ENCODE results near the gene BRSK2.

The BRSK2 gene

GRCh38 chr11:1499261-1499890 is 109.6 kb downstream of the BRSK2 start:
- TF ChIP-seq CTCF (IDR thresholded peaks at IDR 0.05) (no peak), ZFX (IDR thresholded peaks at IDR 0.05; ENCODE audit: borderline replicate concordance) (no peak)
- no peak overlapping the region for H3K27ac ChIP-seq

- TF ChIP-seq ZFX (IDR thresholded peaks at IDR 0.05; ENCODE audit: borderline replicate concordance), result no peak
- TF ChIP-seq CTCF (IDR thresholded peaks at IDR 0.05), result no peak
- H3K27ac ChIP-seq, result no peak overlapping the region
Observed at GRCh38 chr11:1499899-1500298, 110.2 kb downstream of the BRSK2 start.

- H3K27ac ChIP-seq, result no peak overlapping the region
Observed at GRCh38 chr11:1500466-1501420, 111.0 kb downstream of the BRSK2 start.

GRCh38 chr11:1501421-1502167 is 111.9 kb downstream of the BRSK2 start:
- H3K27ac ChIP-seq, result no peak overlapping the region
- TF ChIP-seq ZFX (IDR thresholded peaks at IDR 0.05; ENCODE audit: borderline replicate concordance) (no peak), CTCF (IDR thresholded peaks at IDR 0.05) (no peak)

More at GRCh38 chr11:1500466-1501420, 111.0 kb downstream of the BRSK2 start:
- TF ChIP-seq CTCF (IDR thresholded peaks at IDR 0.05), result no peak
- TF ChIP-seq ZFX (IDR thresholded peaks at IDR 0.05; ENCODE audit: borderline replicate concordance), result no peak

- H3K27ac ChIP-seq, result no peak overlapping the region
- no peak for TF ChIP-seq ZFX (IDR thresholded peaks at IDR 0.05; ENCODE audit: borderline replicate concordance)
- TF ChIP-seq CTCF (IDR thresholded peaks at IDR 0.05), result no peak
Observed at GRCh38 chr11:1502168-1502953, 112.6 kb downstream of the BRSK2 start.

GRCh38 chr11:1502954-1503707 is 113.4 kb downstream of the BRSK2 start:
- H3K27ac ChIP-seq, result no peak overlapping the region
- TF ChIP-seq ZFX (IDR thresholded peaks at IDR 0.05; ENCODE audit: borderline replicate concordance), result no peak
- TF ChIP-seq CTCF (IDR thresholded peaks at IDR 0.05), result no peak

All from 22Rv1 (cell line).